ENCODE measurements around the gene PLA2G4E. TPM values are rescaled to one million over a fixed set of nuclear protein-coding genes. Genes with fewer than 3 reads are reported as not detected.

The PLA2G4E gene
- total and polyA plus RNA-seq, 9 of the 15 experiments (the other 6 are each of a cell fraction or from before 2014, with no cell fraction given) = 0.03 TPM; not detected in 8

DNA sequence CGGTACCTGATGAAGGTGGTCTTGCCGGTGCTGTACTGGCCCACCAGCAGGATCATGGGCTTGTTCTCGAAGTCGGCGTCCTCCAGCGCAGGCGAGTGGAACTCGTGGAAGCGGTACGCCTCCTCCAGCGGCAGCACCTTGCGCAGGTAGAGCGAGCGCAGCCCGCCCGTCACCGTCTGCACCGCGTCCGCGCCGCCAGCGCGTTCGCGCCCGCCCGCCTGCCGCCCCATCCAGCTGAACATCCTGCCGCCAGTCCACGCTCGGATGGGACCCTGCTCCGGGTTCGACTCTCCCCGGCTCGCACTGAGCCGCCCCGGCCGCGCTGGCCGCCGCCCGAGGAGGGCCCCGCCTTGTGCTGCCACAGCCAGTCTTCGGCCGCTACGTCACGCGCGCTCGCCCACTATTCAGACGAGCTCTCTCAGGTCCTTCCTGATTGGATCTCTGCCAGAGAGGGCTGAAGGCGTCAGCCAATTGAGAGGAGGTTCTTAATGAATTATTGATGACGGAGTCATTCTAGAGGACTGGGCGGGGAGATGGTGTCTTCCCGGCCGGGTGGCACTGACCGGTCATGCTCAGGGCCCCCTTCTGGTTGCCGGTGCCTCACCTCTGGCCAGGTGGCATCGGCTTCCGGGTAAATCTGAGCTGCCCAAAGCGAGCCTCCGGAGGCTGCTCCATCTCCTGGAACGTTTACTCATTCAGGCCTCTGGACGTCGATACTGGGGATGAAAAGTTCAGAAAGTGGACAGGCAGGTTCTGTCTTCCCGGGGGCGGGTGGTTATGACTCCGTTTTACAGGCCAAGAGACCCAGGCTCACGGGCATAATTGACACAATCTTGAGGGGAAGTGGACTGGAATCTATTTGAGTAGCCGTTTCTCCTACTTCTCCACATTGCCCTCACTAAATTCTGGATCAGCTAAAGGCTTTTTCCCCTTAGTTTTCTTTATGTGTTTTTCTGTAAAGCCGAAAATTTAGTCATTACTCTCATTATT is 48.3 kb downstream of the PLA2G4E start, which contains the start of gene EHD4 (continued):
- TF ChIP-seq ETS2 (tag; IDR thresholded peaks at IDR 0.05; ENCODE audit: borderline replicate concordance, poor library complexity, severe bottlenecking) (no peak), KDM4B (IDR thresholded peaks at IDR 0.05; ENCODE audit: borderline replicate concordance in 2 of 2, low read depth in 1 of 2) (no peak), KAT7 (CRISPR knock-in tag; IDR thresholded peaks at IDR 0.05; ENCODE audit: borderline replicate concordance) (no peak), PRPF4 (IDR thresholded peaks at IDR 0.05; ENCODE audit: insufficient read depth, low read depth, low read length, poor library complexity, severe bottlenecking) (no peak), DNMT1 (IDR thresholded peaks at IDR 0.05) (no peak), ASH1L (IDR thresholded peaks at IDR 0.05; ENCODE audit: borderline replicate concordance, low read depth, partially characterized antibody) (peak; percentile 82), SMARCB1 (IDR thresholded peaks at IDR 0.05; ENCODE audit: insufficient read length, low read depth) (no peak), ZNF77 (CRISPR knock-in tag; IDR thresholded peaks at IDR 0.05) (no peak), MAFG (tag; conservative IDR thresholded peaks at IDR 0.05) (peak; percentile 52), ZNF23 (CRISPR knock-in tag; IDR thresholded peaks at IDR 0.05) (no peak), MXI1 (IDR thresholded peaks at IDR 0.05; ENCODE audit: low read depth, low read length) (peak; percentile 39; the same call in 1 of the 2 replicates), CBFA2T3 (IDR thresholded peaks at IDR 0.05) (no peak), YY1 (IDR thresholded peaks at IDR 0.05; ENCODE audit: borderline replicate concordance in 1 of 3, control insufficient read depth in 1 of 3, extremely low read depth in 1 of 3, insufficient read depth in 3 of 3, insufficient read length in 1 of 3, insufficient replicate concordance in 2 of 3, low read depth in 1 of 3, low read length in 2 of 3) (peak in 2 of 3 experiments; percentile 74 to 80), ZNF174 (CRISPR knock-in tag; IDR thresholded peaks at IDR 0.05) (no peak)
- TF ChIP-seq, protein P1, sequence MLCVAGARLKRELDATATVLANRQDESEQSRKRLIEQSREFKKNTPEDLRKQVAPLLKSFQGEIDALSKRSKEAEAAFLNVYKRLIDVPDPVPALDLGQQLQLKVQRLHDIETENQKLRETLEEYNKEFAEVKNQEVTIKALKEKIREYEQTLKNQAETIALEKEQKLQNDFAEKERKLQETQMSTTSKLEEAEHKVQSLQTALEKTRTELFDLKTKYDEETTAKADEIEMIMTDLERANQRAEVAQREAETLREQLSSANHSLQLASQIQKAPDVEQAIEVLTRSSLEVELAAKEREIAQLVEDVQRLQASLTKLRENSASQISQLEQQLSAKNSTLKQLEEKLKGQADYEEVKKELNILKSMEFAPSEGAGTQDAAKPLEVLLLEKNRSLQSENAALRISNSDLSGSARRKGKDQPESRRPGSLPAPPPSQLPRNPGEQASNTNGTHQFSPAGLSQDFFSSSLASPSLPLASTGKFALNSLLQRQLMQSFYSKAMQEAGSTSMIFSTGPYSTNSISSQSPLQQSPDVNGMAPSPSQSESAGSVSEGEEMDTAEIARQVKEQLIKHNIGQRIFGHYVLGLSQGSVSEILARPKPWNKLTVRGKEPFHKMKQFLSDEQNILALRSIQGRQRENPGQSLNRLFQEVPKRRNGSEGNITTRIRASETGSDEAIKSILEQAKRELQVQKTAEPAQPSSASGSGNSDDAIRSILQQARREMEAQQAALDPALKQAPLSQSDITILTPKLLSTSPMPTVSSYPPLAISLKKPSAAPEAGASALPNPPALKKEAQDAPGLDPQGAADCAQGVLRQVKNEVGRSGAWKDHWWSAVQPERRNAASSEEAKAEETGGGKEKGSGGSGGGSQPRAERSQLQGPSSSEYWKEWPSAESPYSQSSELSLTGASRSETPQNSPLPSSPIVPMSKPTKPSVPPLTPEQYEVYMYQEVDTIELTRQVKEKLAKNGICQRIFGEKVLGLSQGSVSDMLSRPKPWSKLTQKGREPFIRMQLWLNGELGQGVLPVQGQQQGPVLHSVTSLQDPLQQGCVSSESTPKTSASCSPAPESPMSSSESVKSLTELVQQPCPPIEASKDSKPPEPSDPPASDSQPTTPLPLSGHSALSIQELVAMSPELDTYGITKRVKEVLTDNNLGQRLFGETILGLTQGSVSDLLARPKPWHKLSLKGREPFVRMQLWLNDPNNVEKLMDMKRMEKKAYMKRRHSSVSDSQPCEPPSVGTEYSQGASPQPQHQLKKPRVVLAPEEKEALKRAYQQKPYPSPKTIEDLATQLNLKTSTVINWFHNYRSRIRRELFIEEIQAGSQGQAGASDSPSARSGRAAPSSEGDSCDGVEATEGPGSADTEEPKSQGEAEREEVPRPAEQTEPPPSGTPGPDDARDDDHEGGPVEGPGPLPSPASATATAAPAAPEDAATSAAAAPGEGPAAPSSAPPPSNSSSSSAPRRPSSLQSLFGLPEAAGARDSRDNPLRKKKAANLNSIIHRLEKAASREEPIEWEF (CRISPR knock-in tag; IDR thresholded peaks at IDR 0.05) = no peak
- TF ChIP-seq, protein P2, sequence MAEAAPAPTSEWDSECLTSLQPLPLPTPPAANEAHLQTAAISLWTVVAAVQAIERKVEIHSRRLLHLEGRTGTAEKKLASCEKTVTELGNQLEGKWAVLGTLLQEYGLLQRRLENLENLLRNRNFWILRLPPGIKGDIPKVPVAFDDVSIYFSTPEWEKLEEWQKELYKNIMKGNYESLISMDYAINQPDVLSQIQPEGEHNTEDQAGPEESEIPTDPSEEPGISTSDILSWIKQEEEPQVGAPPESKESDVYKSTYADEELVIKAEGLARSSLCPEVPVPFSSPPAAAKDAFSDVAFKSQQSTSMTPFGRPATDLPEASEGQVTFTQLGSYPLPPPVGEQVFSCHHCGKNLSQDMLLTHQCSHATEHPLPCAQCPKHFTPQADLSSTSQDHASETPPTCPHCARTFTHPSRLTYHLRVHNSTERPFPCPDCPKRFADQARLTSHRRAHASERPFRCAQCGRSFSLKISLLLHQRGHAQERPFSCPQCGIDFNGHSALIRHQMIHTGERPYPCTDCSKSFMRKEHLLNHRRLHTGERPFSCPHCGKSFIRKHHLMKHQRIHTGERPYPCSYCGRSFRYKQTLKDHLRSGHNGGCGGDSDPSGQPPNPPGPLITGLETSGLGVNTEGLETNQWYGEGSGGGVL (CRISPR knock-in tag; IDR thresholded peaks at IDR 0.05) = no peak
- TF ChIP-seq, protein P3, sequence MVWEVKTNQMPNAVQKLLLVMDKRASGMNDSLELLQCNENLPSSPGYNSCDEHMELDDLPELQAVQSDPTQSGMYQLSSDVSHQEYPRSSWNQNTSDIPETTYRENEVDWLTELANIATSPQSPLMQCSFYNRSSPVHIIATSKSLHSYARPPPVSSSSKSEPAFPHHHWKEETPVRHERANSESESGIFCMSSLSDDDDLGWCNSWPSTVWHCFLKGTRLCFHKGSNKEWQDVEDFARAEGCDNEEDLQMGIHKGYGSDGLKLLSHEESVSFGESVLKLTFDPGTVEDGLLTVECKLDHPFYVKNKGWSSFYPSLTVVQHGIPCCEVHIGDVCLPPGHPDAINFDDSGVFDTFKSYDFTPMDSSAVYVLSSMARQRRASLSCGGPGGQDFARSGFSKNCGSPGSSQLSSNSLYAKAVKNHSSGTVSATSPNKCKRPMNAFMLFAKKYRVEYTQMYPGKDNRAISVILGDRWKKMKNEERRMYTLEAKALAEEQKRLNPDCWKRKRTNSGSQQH (CRISPR knock-in tag; IDR thresholded peaks at IDR 0.05) = no peak
